ENCODE results near the gene COA7.

DNA sequence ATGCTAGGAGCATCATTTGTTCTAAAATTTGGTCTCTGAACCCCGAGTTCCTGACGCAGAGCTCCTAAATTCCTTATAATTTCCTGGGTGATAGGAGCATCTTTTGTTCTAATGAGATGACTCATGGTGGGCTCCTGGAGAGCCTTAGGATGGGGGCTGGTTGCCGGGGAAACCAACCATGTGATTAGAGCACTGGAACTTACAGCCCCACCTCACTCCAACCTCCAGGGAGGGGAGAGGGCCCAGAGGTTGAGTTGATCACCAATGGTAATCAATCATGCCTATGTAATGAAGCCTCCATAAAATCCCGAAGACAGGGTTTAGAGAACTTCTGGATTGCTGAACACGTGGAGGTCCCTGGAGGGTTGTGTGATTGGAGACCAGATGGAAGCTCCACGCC, 57.5 kb downstream of the COA7 start:
- TF ChIP-seq CTCF (IDR thresholded peaks at IDR 0.05; ENCODE audit: low read length) = no peak
- no peak for TF ChIP-seq EZH2 (IDR thresholded peaks at IDR 0.05; ENCODE audit: borderline replicate concordance, low read length)
